H1 (cell line): Measurements from ENCODE around the gene ZNF613. TPM values are rescaled to one million over a fixed set of nuclear protein-coding genes. Genes with fewer than 3 reads are reported as not detected.

Experiments
- CTCF ChIA-PET: fragments of 300-600 bp; sonication (Branson Sonifier 250); formaldehyde crosslinking; loops from one replicate; lab custom pipeline; 2021; ENCODE audit not compliant: partially characterized antibody; lab: Charles Lee
- POLR2A ChIA-PET: fragments of 300-600 bp; sonication (Branson Sonifier 250); formaldehyde crosslinking; loops from one replicate; lab custom pipeline; 2021; ENCODE audit warnings: inconsistent platforms; ENCODE audit not compliant: partially characterized antibody; lab: Charles Lee
- DNase-seq, 2 experiments: peaks; one replicate each; pipeline versions ENCODE4 v3.0.0 to v3.0.0-alpha.2; 2010 to 2022; ENCODE audit warnings: low spot score in 2 of 2, low read depth in 1 of 2, mixed read lengths in 1 of 2
- FAIRE-seq: peaks from 2 replicates; lab custom pipeline; 2011; peaks lifted over from hg19 to GRCh38; lab: Jason Lieb, UNC
- H2AFZ ChIP-seq: 2 replicates; pipeline ENCODE4 v1.8.1; 2012; ENCODE audit warnings: low read length, inconsistent platforms
- H2AK5ac ChIP-seq: 2 replicates; pipeline ENCODE4 v1.6.1; 2013; ENCODE audit warnings: low read depth, low read length
- H2BK120ac ChIP-seq: replicated peaks from 2 replicates; pipeline ENCODE3; 2013; ENCODE audit warnings: low read depth, low read length, inconsistent platforms
- H2BK12ac ChIP-seq: 2 replicates; pipeline ENCODE4 v1.6.1; 2013; ENCODE audit warnings: low read depth, low read length
- H2BK15ac ChIP-seq: 2 replicates; pipeline ENCODE4 v1.6.1; 2013; ENCODE audit warnings: low read length
- H2BK20ac ChIP-seq: 2 replicates; pipeline ENCODE4 v1.6.1; 2013; ENCODE audit warnings: low read length
- H2BK5ac ChIP-seq: 2 replicates; pipeline ENCODE4 v1.6.1; 2013; ENCODE audit warnings: low read depth, low read length
- H3K14ac ChIP-seq: 2 replicates; pipeline ENCODE4 v1.6.1; 2013; ENCODE audit warnings: inconsistent platforms; ENCODE audit not compliant: insufficient read length
- H3K18ac ChIP-seq: 2 replicates; pipeline ENCODE4 v1.6.1; 2013; ENCODE audit warnings: low read length; ENCODE audit errors: extremely low read depth
- H3K23ac ChIP-seq: 2 replicates; pipeline ENCODE4 v1.6.1; 2013; ENCODE audit warnings: inconsistent platforms; ENCODE audit not compliant: insufficient read length
- H3K23me2 ChIP-seq: 2 replicates; pipeline ENCODE4 v1.6.1; 2013; ENCODE audit warnings: low read depth, low read length
- H3K27ac ChIP-seq: 2 replicates; pipeline ENCODE4 v1.6.1; 2011; ENCODE audit warnings: low read depth, low read length, inconsistent platforms
- H3K27me3 ChIP-seq, 4 experiments: replicated peaks in 1 of 4; 1 replicate in 1 of 4; 2 replicates in 3 of 4; pipeline versions ENCODE4 v1.6.1 to v1.8.1; 2011 to 2013; ENCODE audit warnings: low read length in 3 of 4, mild to moderate bottlenecking in 3 of 4, inconsistent platforms in 2 of 4, mixed read lengths in 2 of 4, moderate library complexity in 1 of 4; ENCODE audit not compliant: control insufficient read depth in 3 of 4, insufficient read depth in 3 of 4; ENCODE audit errors: extremely low read depth in 1 of 4
- H3K36me3 ChIP-seq, 4 experiments: 2 replicates each; pipeline versions ENCODE4 v1.6.1 to v1.8.1; 2011 to 2013; ENCODE audit warnings: mild to moderate bottlenecking in 4 of 4, low read length in 3 of 4, moderate library complexity in 2 of 4, control low read depth in 1 of 4, inconsistent platforms in 1 of 4; ENCODE audit not compliant: insufficient read depth in 4 of 4, control insufficient read depth in 2 of 4
- H3K4ac ChIP-seq: replicated peaks from 2 replicates; pipeline ENCODE3; 2013; ENCODE audit warnings: low read length, low read depth, mixed read lengths, inconsistent platforms; ENCODE audit not compliant: insufficient read length
- H3K4me1 ChIP-seq, 4 experiments: replicated peaks in 1 of 4; 1 replicate in 1 of 4; 2 replicates in 3 of 4; pipeline versions ENCODE4 v1.6.1 to v1.8.1; 2011 to 2013; ENCODE audit warnings: low read length in 3 of 4, inconsistent platforms in 2 of 4, mixed read lengths in 1 of 4; ENCODE audit not compliant: insufficient read depth in 4 of 4, control insufficient read depth in 3 of 4
- H3K4me2 ChIP-seq, 2 experiments: 2 replicates each; pipeline versions ENCODE4 v1.6.1 to v1.8.1; 2011 to 2013; ENCODE audit warnings: low read depth in 2 of 2, low read length in 2 of 2, control low read depth in 1 of 2, inconsistent platforms in 1 of 2, mild to moderate bottlenecking in 1 of 2; ENCODE audit not compliant: insufficient read depth in 1 of 2
- H3K4me3 ChIP-seq, 4 experiments: fragments of 200-600, 300-600 bp in 1 of 4; sonication (generic), shearing (Covaris generic), sonication (Bioruptor Twin) in 1 of 4; 2 replicates each; pipeline versions ENCODE4 v1.5.1 to v1.8.1; 2011 to 2016; ENCODE audit warnings: low read length in 4 of 4, low read depth in 3 of 4, control low read depth in 2 of 4, inconsistent platforms in 2 of 4, mild to moderate bottlenecking in 2 of 4, mixed read lengths in 1 of 4, moderate library complexity in 1 of 4; ENCODE audit not compliant: insufficient read depth in 2 of 4; ENCODE audit errors: extremely low read depth in 1 of 4
- H3K56ac ChIP-seq: replicated peaks from 2 replicates; pipeline ENCODE3; 2013; ENCODE audit warnings: low read depth, mild to moderate bottlenecking, mixed read lengths, low read length, inconsistent platforms; ENCODE audit not compliant: insufficient read length
- H3K79me1 ChIP-seq: 2 replicates; pipeline ENCODE4 v1.6.1; 2013; ENCODE audit warnings: low read depth, low read length, control low read depth
- H3K79me2 ChIP-seq, 2 experiments: 2 replicates each; pipeline versions ENCODE4 v1.6.1 to v1.8.1; 2012 to 2013; ENCODE audit warnings: low read length in 2 of 2, mild to moderate bottlenecking in 2 of 2, inconsistent platforms in 1 of 2; ENCODE audit not compliant: insufficient read depth in 2 of 2, control insufficient read depth in 1 of 2
- H3K9ac ChIP-seq, 4 experiments: replicated peaks in 1 of 4; 1 replicate in 1 of 4; 2 replicates in 3 of 4; pipeline versions ENCODE4 v1.6.1 to v1.8.1; 2011 to 2013; ENCODE audit warnings: low read depth in 3 of 4, low read length in 3 of 4, control low read depth in 2 of 4, mild to moderate bottlenecking in 2 of 4, moderate library complexity in 2 of 4, inconsistent platforms in 1 of 4; ENCODE audit errors: extremely low read depth in 1 of 4
- H3K9me3 ChIP-seq, 2 experiments: 2 replicates each; pipeline versions ENCODE4 v1.6.1 to v1.8.1; 2012 to 2013; ENCODE audit warnings: mild to moderate bottlenecking in 2 of 2, moderate library complexity in 2 of 2, control low read depth in 1 of 2, inconsistent platforms in 1 of 2, low read depth in 1 of 2, low read length in 1 of 2, mixed read lengths in 1 of 2; ENCODE audit not compliant: insufficient read depth in 2 of 2
- H4K20me1 ChIP-seq, 2 experiments: replicated peaks in 1 of 2; 2 replicates each; pipeline versions ENCODE3 to v1.8.1; 2011 to 2013; ENCODE audit warnings: inconsistent platforms in 2 of 2, low read length in 2 of 2, mild to moderate bottlenecking in 1 of 2; ENCODE audit not compliant: insufficient read depth in 2 of 2, control insufficient read depth in 1 of 2
- H4K5ac ChIP-seq: 2 replicates; pipeline ENCODE4 v1.6.1; 2013; ENCODE audit warnings: low read length, low read depth, mixed read lengths, inconsistent platforms; ENCODE audit not compliant: insufficient read length
- H4K8ac ChIP-seq: 2 replicates; pipeline ENCODE4 v1.8.0; 2013; ENCODE audit warnings: mild to moderate bottlenecking, moderate library complexity, low read length, inconsistent platforms; ENCODE audit not compliant: insufficient read depth; ENCODE audit errors: extremely low read depth
- H4K91ac ChIP-seq: replicated peaks from 2 replicates; pipeline ENCODE3; 2013; ENCODE audit warnings: low read length, mixed read lengths, inconsistent platforms; ENCODE audit not compliant: insufficient read length
- RAD21 ChIP-seq, 2 experiments: IDR thresholded peaks in 1 of 2; conservative IDR thresholded peaks in 1 of 2; 2 replicates each; pipeline ENCODE4 v1.6.1; 2011; ENCODE audit warnings: low read depth in 2 of 2, low read length in 2 of 2, improper control_type of control experiment in 1 of 2, inconsistent platforms in 1 of 2, mild to moderate bottlenecking in 1 of 2, moderate library complexity in 1 of 2
- SAP30 ChIP-seq: fragments of 300-600 bp; sonication (generic); IDR thresholded peaks from 2 replicates; pipeline ENCODE4 v1.7.1; 2012; ENCODE audit warnings: low read length, moderate library complexity, mild to moderate bottlenecking, inconsistent platforms; ENCODE audit not compliant: insufficient read depth, insufficient replicate concordance
- WGBS, 2 experiments: shearing (Covaris generic) in 1 of 2; methylation state at CpG; one replicate each; pipeline versions ENCODE4 v1.1.6 to v1.1.7; 2013 to 2015; ENCODE audit warnings: low lambda C conversion rate in 2 of 2, mixed read lengths in 2 of 2, inconsistent platforms in 1 of 2, low coverage in 1 of 2, missing lambda C conversion rate in 1 of 2; ENCODE audit not compliant: insufficient replicate concordance in 2 of 2, insufficient coverage in 1 of 2, insufficient read length in 1 of 2; ENCODE audit errors: extremely low coverage in 1 of 2, missing lambda C conversion rate in 1 of 2; 5-methylcytosine and 5-hydroxymethylcytosine counted together
- polyA plus RNA-seq, 7 experiments: library from polyadenylated mRNA; depleted of rRNA in 3 of 7; stranded (reverse) in 5 of 7; unstranded in 2 of 7; fragments of >200 nt in 5 of 7; fragments of 200-250 nt in 2 of 7; gene quantifications; 1 replicate in 5 of 7; 2 replicates in 1 of 7; 4 replicates in 1 of 7; pipeline versions ENCODE4 v1.2.1 to v1.2.3, GENCODE V29; 2011 to 2013; ENCODE audit warnings: missing spikeins in 2 of 7, mixed read lengths in 2 of 7
- total RNA-seq: library from RNA; stranded (reverse); fragmentation: NEBNext Ultra II Directional; extraction: Animal tissue kit (Norgen Biotek cat#: 25700); gene quantifications from 2 replicates; pipeline ENCODE4 v1.2.1, GENCODE V29; 2021

ZNF613 gene
- total and polyA plus RNA-seq, 2 of the 8 experiments (the other 6 are each of a cell fraction or from before 2014, with no cell fraction given): 4.7 to 14.2 TPM

DNA sequence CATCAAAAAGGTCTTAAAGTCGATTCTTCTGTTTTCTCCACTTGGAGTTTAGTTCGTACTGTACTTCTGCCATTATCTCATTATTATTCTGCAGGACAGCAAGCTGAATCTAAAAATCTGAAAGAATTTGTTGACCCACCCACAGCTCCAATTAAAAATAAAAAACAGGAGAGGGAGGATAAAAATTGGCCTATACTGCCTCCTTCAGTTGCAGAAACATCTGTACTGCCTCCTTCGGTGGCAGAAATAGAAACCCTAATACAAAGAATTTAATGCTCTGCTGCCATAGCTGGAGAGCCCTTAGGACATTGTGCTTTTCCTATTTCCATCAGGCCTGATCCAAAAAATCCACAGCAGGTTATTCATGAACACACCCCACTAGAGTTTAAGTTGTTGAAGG is 49.6 kb downstream of the ZNF613 start:
- H3K79me2 ChIP-seq: peaks cover 0 to 30% of the 10 kb centered on the region in 2 experiments; a peak in 2 of 4 replicates
- no peak overlapping the region for H3K23ac ChIP-seq
- H2BK20ac ChIP-seq: no peak overlapping the region
- no peak overlapping the region for H3K4me2 ChIP-seq
- POLR2A ChIA-PET: interaction anchor here (1.1 kb wide), 1 partner anchor 121 kb away, joined by 3 read pairs; no protein-coding TSS in a partner anchor
- H3K4me3 ChIP-seq: no peak overlapping the region
- no peaks in the 10 kb centered on the region for H3K23me2 ChIP-seq
- no peak overlapping the region for H4K5ac ChIP-seq
- TF ChIP-seq RAD21 (IDR thresholded peaks at IDR 0.05 in 1 of 2, conservative IDR thresholded peaks at IDR 0.05 in 1 of 2; ENCODE audit: low read depth in 2 of 2, low read length in 2 of 2) (peak; percentile 4 to 25; a peak in 3 of 4 replicates), SAP30 (no peak)
- TF ChIP-seq, all 59 proteins: peak for 1
- FAIRE-seq (no peak), DNase-seq (no peak)
- Histone ChIP-seq H3K9me3 (peaks cover 46 to 60% of the 10 kb centered on the region in 2 experiments), H3K56ac (no peak overlapping the region), H4K8ac (no peak overlapping the region), H4K20me1 (no peaks in the 10 kb centered on the region), H3K36me3 (peaks cover 4 to 40% (median 17%) of the 10 kb centered on the region in 4 experiments; a peak in 6 of 8 replicates), H3K4ac (no peak overlapping the region), H3K18ac (no peak overlapping the region), H3K9ac (no peak overlapping the region), H2AFZ (no peak overlapping the region), H3K4me1 (no peaks in the 10 kb centered on the region), H3K14ac (no peak overlapping the region), H4K91ac (no peak overlapping the region), H2AK5ac (no peak overlapping the region), H2BK15ac (no peak overlapping the region), H2BK12ac (no peak overlapping the region), H3K79me1 (no peaks in the 10 kb centered on the region), H2BK120ac (no peak overlapping the region), H3K27me3 (no peaks in the 10 kb centered on the region), H3K27ac (no peak overlapping the region), H2BK5ac (no peak overlapping the region)
- CTCF ChIA-PET: interaction anchor here (0.6 kb wide), 1 partner anchor 194 kb away, joined by 4 read pairs; no protein-coding TSS in a partner anchor
- WGBS, 2 experiments: 80% methylated on average over 3 of the region's 3 CpGs; no CpG with 5 or more reads in 1 of the 2 experiments
